ENCODE data around the gene PNRC1. TPM values are rescaled to one million over a fixed set of nuclear protein-coding genes. Genes with fewer than 3 reads are reported as not detected.

PNRC1 gene
- total RNA-seq, 3 donors from 2014 or later = 221 to 290 (median 230) TPM

- TF ChIP-seq CTCF (IDR thresholded peaks at IDR 0.05) (no peak), POLR2A (IDR thresholded peaks at IDR 0.05) (no peak), POLR2AphosphoS5 (IDR thresholded peaks at IDR 0.05) (peak in 1 of 3 donors; percentile 36)
- no peak for DNase-seq (ENCODE audit: low spot score in 2 of 2)
- intact Hi-C loops (cut with DNase I; ENCODE audit: low total_unique reads) = loop anchor here (10.0 kb wide), 1 partner anchor 50 kb away; no protein-coding TSS in a partner anchor
These were observed 4.4 kb downstream of the PNRC1 start for GRCh38 chr6:89084954-89085353.

GRCh38 chr6:89085409-89086205 lies 5.1 kb downstream of the PNRC1 start:
- intact Hi-C loops (cut with DNase I; ENCODE audit: low total_unique reads) = loop anchor here (10.0 kb wide), 1 partner anchor 51 kb away; no protein-coding TSS in a partner anchor
- H3K27ac ChIP-seq = peak overlapping the region; percentile 22 to 26
- no peaks in the 10 kb centered on the region for H3K9me3 ChIP-seq
- no peaks in the 10 kb centered on the region for H3K27me3 ChIP-seq
- no peak for DNase-seq (ENCODE audit: low spot score in 2 of 2)
- no peaks in the 10 kb centered on the region for H3K36me3 ChIP-seq
- TF ChIP-seq POLR2A (IDR thresholded peaks at IDR 0.05) (no peak), POLR2AphosphoS5 (IDR thresholded peaks at IDR 0.05) (peak in 1 of 3 donors; percentile 15)
- H3K4me3 ChIP-seq = peak overlapping the region in 1 of 3 donors; percentile 74
- H3K4me1 ChIP-seq = peaks cover 0 to 3% of the 10 kb centered on the region in 2 donors

More at GRCh38 chr6:89084954-89085353, 4.4 kb downstream of the PNRC1 start:
- H3K27me3 ChIP-seq = no peaks in the 10 kb centered on the region
- H3K9me3 ChIP-seq = no peaks in the 10 kb centered on the region
- H3K4me1 ChIP-seq = peaks cover 0 to 3% of the 10 kb centered on the region in 2 donors
- H3K36me3 ChIP-seq = no peaks in the 10 kb centered on the region
- H3K4me3 ChIP-seq = peak overlapping the region in 1 of 3 donors; percentile 74
- H3K27ac ChIP-seq = peak overlapping the region; percentile 22 to 26

DNA sequence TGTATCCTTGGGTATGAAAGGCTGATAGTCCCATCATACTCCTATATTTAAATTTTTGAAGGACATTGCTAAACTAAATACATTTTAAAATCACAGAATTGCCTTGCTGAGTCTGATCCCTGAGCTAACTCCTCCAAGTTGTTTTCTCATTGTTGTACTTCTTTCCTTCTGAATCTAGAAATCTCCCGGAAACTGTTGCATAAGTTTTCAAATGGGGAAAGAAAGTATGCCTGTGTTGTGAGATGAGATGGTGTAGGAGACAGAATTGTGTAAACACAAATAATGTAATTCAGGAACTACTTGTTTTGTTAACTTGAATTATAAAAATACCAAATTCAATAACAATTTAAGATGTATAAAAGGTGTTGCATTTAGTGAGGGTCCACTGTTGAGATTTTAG lies 7.3 kb downstream of the PNRC1 start:
- Histone ChIP-seq H3K4me1 (peaks cover 0 to 3% of the 10 kb centered on the region in 2 donors), H3K9me3 (no peaks in the 10 kb centered on the region), H3K36me3 (no peaks in the 10 kb centered on the region), H3K27ac (no peak overlapping the region), H3K27me3 (no peaks in the 10 kb centered on the region), H3K4me3 (no peak overlapping the region)
- intact Hi-C loops (cut with DNase I; ENCODE audit: low total_unique reads) = loop anchor here (10.0 kb wide), 1 partner anchor 53 kb away; no protein-coding TSS in a partner anchor
- DNase-seq (ENCODE audit: low spot score in 2 of 2) = no peak
- no peak for TF ChIP-seq CTCF (IDR thresholded peaks at IDR 0.05)
- no peak for TF ChIP-seq POLR2A (IDR thresholded peaks at IDR 0.05)
- no peak for TF ChIP-seq POLR2AphosphoS5 (IDR thresholded peaks at IDR 0.05)

DNA sequence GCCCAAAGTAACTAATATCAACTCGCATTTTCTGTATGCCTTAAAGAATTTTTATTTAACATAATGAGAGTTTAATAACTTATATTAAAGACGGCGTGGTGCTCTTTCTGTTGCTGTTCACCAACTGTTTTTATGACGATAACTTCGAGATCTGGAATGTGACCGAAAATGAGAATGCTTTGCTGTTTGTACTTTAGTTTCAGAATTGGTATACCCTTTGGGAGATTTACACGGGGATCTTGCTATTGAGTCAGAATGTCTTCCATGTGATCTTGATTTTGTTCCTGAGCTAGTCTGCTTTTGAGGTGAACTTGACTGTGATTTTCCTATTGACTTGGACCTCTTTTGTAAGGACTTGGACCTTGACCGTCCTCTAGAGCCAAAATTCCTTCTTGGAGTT lies 17.9 kb downstream of the PNRC1 start:
- H3K4me3 ChIP-seq = no peak overlapping the region
- H3K36me3 ChIP-seq = no peaks in the 10 kb centered on the region
- H3K27me3 ChIP-seq = no peaks in the 10 kb centered on the region
- no peak for DNase-seq (ENCODE audit: low spot score in 2 of 2)
- intact Hi-C loops (cut with DNase I; ENCODE audit: low total_unique reads) = no loop called here
- no peaks in the 10 kb centered on the region for H3K4me1 ChIP-seq
- TF ChIP-seq CTCF (IDR thresholded peaks at IDR 0.05) = no peak
- TF ChIP-seq POLR2A (IDR thresholded peaks at IDR 0.05) = no peak
- TF ChIP-seq POLR2AphosphoS5 (IDR thresholded peaks at IDR 0.05) = no peak
- no peaks in the 10 kb centered on the region for H3K9me3 ChIP-seq
- no peak overlapping the region for H3K27ac ChIP-seq

- DNase-seq (ENCODE audit: low spot score in 2 of 2) = no peak
- H3K27me3 ChIP-seq = no peaks in the 10 kb centered on the region
- no peaks in the 10 kb centered on the region for H3K4me1 ChIP-seq
- intact Hi-C loops (cut with DNase I; ENCODE audit: low total_unique reads) = no loop called here
- TF ChIP-seq CTCF (IDR thresholded peaks at IDR 0.05) (no peak), POLR2AphosphoS5 (IDR thresholded peaks at IDR 0.05) (no peak), POLR2A (IDR thresholded peaks at IDR 0.05) (no peak)
- H3K36me3 ChIP-seq = no peaks in the 10 kb centered on the region
- H3K27ac ChIP-seq = no peak overlapping the region
- no peaks in the 10 kb centered on the region for H3K9me3 ChIP-seq
- no peak overlapping the region for H3K4me3 ChIP-seq
These were observed 19.6 kb downstream of the PNRC1 start for GRCh38 chr6:89100114-89100513.

All from breast epithelium (tissue), 4 donors.